Peyer's patch (tissue), 4 donors: Measurements from ENCODE around the gene CALN1. TPM values are rescaled to one million over a fixed set of nuclear protein-coding genes. Genes with fewer than 3 reads are reported as not detected.

Experiments
- DNase-seq, 3 donors: peaks; one replicate each; pipeline ENCODE4 v3.0.0-alpha.2; 2017 to 2019
- H3K27ac ChIP-seq, 4 donors: fragments of 200-600 bp; sonication (generic); one replicate each; pipeline ENCODE4 v1.5.1; 2016 to 2019
- H3K27me3 ChIP-seq, 2 donors: fragments of 200-600 bp; sonication (generic); one replicate each; pipeline ENCODE4 v1.5.1; 2019
- H3K36me3 ChIP-seq, 3 donors: fragments of 200-600 bp; sonication (generic); one replicate each; pipeline ENCODE4 v1.5.1; 2016 to 2019
- H3K4me1 ChIP-seq, 4 donors: fragments of 200-600 bp; sonication (generic); one replicate each; pipeline ENCODE4 v1.5.1; 2016 to 2019
- H3K4me3 ChIP-seq, 4 donors: fragments of 200-600 bp; sonication (generic); 1 replicate in 3 of 4; 2 replicates in 1 of 4; pipeline ENCODE4 v1.5.1; 2016 to 2019; ENCODE audit warnings: mild to moderate bottlenecking in 1 of 4
- H3K9me3 ChIP-seq, 4 donors: fragments of 200-600 bp; sonication (generic); one replicate each; pipeline ENCODE4 v1.5.1; 2016 to 2019; ENCODE audit warnings: mild to moderate bottlenecking in 1 of 4
- CTCF ChIP-seq, 6 experiments: fragments of 450-650 bp in 4 of 6; fragments of 200-600 bp in 2 of 6; sonication (generic) in 1 of 6; IDR thresholded peaks; one replicate each; pipeline ENCODE4 v1.5.1; 2017 to 2019; ENCODE audit warnings: antibody characterized with exemption in 6 of 6, mild to moderate bottlenecking in 3 of 6, moderate library complexity in 1 of 6
- POLR2A ChIP-seq, 2 donors: fragments of 450-650 bp; IDR thresholded peaks; one replicate each; pipeline ENCODE4 v1.5.1; 2017; ENCODE audit warnings: antibody characterized with exemption in 2 of 2, mild to moderate bottlenecking in 2 of 2, moderate library complexity in 2 of 2
- total RNA-seq, 4 donors: library from RNA; depleted of rRNA; stranded (reverse); fragments of >200 nt; gene quantifications; one replicate each; pipeline ENCODE4 v1.1.0, GENCODE V29; 2016

Gene CALN1
- total RNA-seq, 4 donors from 2014 or later, result 0.13 TPM; not detected in 3

DNA sequence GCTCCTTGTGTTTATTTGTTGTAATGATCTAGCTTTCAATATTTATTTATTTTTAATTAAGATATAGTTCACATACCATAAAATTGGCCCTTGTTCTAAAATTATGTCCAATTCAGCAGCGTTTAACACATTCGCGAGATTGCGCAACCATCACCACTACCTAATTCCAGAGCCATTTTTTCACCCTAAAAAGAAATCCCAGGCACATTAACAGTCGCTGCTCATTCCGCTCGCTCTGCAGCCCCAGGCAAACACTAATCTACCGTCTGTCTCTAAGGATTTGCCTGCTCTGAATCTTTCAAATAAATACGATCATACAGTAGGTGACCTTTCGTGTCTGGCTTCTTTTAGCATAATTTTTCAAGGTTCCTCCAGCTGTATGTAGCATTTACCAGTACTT is 616.7 kb downstream of the CALN1 start:
- H3K9me3 ChIP-seq, result peaks cover 0 to 5% (median 0%) of the 10 kb centered on the region in 4 donors
- TF ChIP-seq CTCF (IDR thresholded peaks at IDR 0.05), result no peak
- TF ChIP-seq POLR2A (IDR thresholded peaks at IDR 0.05), result no peak
- no peak overlapping the region for H3K27ac ChIP-seq
- DNase-seq, result no peak
- H3K4me3 ChIP-seq, result no peak overlapping the region
- H3K4me1 ChIP-seq, result no peaks in the 10 kb centered on the region
- H3K27me3 ChIP-seq, result no peaks in the 10 kb centered on the region
- no peaks in the 10 kb centered on the region for H3K36me3 ChIP-seq

DNA sequence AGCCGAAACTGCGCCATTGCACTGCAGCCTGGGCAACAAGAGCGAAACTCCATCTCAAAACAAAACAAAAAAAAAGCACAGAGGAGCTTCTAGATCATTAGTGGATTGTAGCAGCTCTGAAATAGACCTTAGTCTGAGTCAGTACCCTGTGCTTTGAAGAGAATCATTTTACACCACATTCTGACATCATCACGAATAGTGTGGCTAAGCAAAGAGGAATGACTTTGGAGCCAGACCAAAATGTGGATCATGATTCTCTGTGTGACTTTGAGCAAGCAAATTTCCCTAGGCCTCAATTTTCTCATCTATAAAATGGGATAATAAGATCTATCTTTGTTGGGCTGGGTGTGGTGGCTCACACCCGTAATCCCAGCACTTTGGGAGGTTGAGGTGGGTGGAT is 618.9 kb downstream of the CALN1 start:
- no peak overlapping the region for H3K4me3 ChIP-seq
- no peak for TF ChIP-seq CTCF (IDR thresholded peaks at IDR 0.05)
- no peak for TF ChIP-seq POLR2A (IDR thresholded peaks at IDR 0.05)
- H3K27ac ChIP-seq, result no peak overlapping the region
- H3K4me1 ChIP-seq, result no peaks in the 10 kb centered on the region
- no peaks in the 10 kb centered on the region for H3K36me3 ChIP-seq
- no peaks in the 10 kb centered on the region for H3K27me3 ChIP-seq
- no peak for DNase-seq
- peaks cover 0 to 5% (median 0%) of the 10 kb centered on the region in 4 donors for H3K9me3 ChIP-seq

DNA sequence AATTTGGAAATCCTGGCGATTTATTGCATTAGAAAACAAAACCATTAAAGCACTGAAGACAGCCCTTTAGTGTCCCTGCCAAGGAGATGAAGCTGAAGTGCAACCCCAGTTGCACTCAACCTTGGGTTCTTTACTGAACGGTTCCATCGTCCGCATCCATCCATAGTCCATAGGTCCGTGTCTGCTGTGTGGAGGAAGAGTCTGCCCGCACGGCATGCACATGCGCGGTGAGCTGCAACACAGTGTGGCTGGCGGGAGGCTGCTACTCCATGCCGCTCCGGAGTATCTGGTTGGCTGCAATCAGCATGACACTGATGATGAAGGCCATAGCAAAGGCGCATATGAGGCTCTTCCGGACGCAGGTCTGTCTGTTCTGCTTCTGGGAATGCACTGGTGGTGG is 624.6 kb downstream of the CALN1 start:
- H3K4me3 ChIP-seq, result no peak overlapping the region
- TF ChIP-seq POLR2A (IDR thresholded peaks at IDR 0.05), result no peak
- TF ChIP-seq CTCF (IDR thresholded peaks at IDR 0.05), result no peak
- H3K9me3 ChIP-seq, result peaks cover 0 to 12% (median 2%) of the 10 kb centered on the region in 4 donors

GRCh38 chr7:71785216-71785615 is 626.9 kb downstream of the CALN1 start:
- H3K27ac ChIP-seq, result no peak overlapping the region
- H3K27me3 ChIP-seq, result no peaks in the 10 kb centered on the region
- H3K36me3 ChIP-seq, result no peaks in the 10 kb centered on the region
- H3K9me3 ChIP-seq, result peaks cover 0 to 12% (median 2%) of the 10 kb centered on the region in 4 donors
- H3K4me3 ChIP-seq, result no peak overlapping the region
- DNase-seq, result no peak
- TF ChIP-seq CTCF (IDR thresholded peaks at IDR 0.05), result no peak
- no peak for TF ChIP-seq POLR2A (IDR thresholded peaks at IDR 0.05)
- H3K4me1 ChIP-seq, result no peaks in the 10 kb centered on the region

More for the DNA sequence above, 624.6 kb downstream of the CALN1 start:
- Histone ChIP-seq H3K36me3 (no peaks in the 10 kb centered on the region), H3K4me1 (no peaks in the 10 kb centered on the region), H3K27me3 (no peaks in the 10 kb centered on the region), H3K27ac (no peak overlapping the region)
- DNase-seq, result no peak

DNA sequence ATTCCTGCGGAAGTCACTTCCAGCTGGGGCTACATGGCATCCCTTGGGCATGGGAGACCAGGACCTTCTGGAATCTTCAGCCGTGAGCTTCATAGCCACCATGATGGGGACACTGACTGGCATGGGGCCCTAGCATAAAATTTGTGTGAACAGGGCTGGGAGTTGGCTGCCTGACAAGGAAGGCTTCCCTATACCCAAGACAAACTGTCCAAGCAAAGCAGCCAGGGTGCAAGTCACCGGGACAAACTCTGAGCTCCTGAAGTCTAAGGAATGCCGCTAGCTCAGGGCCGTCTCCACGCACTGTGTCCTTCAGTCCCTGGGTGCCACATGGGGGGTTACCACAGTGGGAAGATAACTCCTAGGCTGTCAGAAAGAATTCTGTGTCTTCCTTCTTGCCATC is 627.4 kb downstream of the CALN1 start:
- Histone ChIP-seq H3K27ac (no peak overlapping the region), H3K36me3 (no peaks in the 10 kb centered on the region), H3K9me3 (peaks cover 0 to 12% (median 2%) of the 10 kb centered on the region in 4 donors), H3K4me3 (no peak overlapping the region), H3K27me3 (no peaks in the 10 kb centered on the region), H3K4me1 (no peaks in the 10 kb centered on the region)
- TF ChIP-seq CTCF (IDR thresholded peaks at IDR 0.05) (no peak), POLR2A (IDR thresholded peaks at IDR 0.05) (no peak)
- DNase-seq, result no peak

GRCh38 chr7:71784180-71784579 is 628.0 kb downstream of the CALN1 start:
- Histone ChIP-seq H3K9me3 (peaks cover 0 to 12% (median 2%) of the 10 kb centered on the region in 4 donors), H3K27me3 (no peaks in the 10 kb centered on the region), H3K36me3 (no peaks in the 10 kb centered on the region), H3K27ac (no peak overlapping the region), H3K4me1 (no peaks in the 10 kb centered on the region), H3K4me3 (no peak overlapping the region)
- DNase-seq, result no peak
- TF ChIP-seq CTCF (IDR thresholded peaks at IDR 0.05), result no peak
- TF ChIP-seq POLR2A (IDR thresholded peaks at IDR 0.05), result no peak
